ENCODE data around the gene HAPLN1.

DNA sequence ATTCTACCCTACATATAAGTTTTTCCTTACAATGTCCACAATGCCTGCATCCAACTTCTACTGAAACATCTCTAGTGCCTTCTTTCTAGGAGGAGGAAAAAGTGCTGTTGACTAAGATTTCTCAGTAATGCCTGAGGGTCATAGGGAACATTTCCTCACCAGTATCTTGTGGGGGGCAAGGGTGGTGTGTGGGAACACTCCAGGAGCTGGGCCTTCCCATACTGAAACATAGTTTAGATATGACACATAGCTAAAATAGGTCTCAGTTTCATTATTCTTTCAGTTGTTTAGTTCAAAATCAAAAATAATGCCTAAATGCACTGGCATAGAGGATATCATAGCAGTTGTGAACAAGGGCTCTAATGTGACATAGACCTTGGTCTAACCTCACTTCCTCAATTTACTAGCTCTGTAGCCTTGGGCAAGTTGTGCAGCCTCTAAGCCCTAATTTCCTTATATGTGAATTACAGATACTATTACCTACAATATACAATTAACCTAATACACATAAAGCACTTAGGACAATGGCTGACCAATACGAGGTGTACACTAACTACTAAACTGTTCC lies 66.1 kb downstream of the HAPLN1 start:
- TF ChIP-seq CTCF (IDR thresholded peaks at IDR 0.05): no peak
- no peak for TF ChIP-seq POLR2AphosphoS5 (IDR thresholded peaks at IDR 0.05)
